ENCODE data around the gene FIBP. TPM values are rescaled to one million over a fixed set of nuclear protein-coding genes. Genes with fewer than 3 reads are reported as not detected.

FIBP gene
- total RNA-seq, 1 donor from 2014 or later: 67.4 TPM

DNA sequence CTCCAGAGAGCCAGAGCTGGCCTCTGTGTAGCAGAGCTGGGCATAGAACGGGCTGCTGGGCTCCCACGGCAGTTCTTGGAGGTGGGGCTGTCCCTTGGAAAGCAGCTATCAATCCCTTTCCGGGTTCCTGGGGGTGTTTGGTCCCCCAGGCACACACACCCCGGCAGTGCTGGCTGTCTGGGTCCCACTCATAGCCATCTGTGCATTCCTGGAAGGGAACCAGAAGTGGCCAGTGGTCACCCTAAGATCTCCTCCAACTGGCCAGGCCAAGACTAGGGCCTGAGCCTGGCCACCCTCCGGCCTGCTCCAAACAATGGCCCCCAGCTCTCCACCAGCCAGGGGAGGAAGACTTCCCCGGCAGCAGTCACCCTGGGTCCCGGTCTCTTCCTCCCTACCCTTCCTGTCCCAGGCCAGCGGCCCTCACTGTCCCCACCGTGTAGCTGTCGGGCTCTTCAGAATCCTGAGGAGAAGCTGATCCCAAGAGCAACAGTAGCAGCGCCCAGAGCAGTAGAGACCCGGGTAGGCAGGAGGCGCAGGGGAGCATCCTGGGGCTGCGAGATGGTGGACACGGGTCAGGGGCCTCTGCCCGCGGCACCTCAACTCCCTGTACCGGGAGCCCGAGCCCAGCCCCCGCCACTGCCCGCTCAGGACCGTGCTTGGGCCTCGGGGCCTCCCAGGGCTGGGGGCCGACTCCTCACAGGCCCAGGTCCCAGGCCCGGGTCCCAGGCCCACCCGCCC lies 16.3 kb downstream of the FIBP start:
- no peaks in the 10 kb centered on the region for H3K9me3 Mint-ChIP-seq (ENCODE audit: unreplicated experiment)
- peak overlapping the region; percentile 68 for H3K4me3 ChIP-seq (ENCODE audit: insufficient read depth, low read depth, low read length)
- H3K9ac ChIP-seq (ENCODE audit: low read length): peak overlapping the region; percentile 92
- peaks cover 33% of the 10 kb centered on the region for H3K4me1 ChIP-seq (ENCODE audit: insufficient read depth, low read length)
- H3K79me2 ChIP-seq (ENCODE audit: insufficient read depth, low read length): peaks cover 47% of the 10 kb centered on the region
- DNase-seq (ENCODE audit: low read depth) (no peak), FAIRE-seq (no peak)
- H3K27me3 ChIP-seq (ENCODE audit: insufficient read depth, low read length): no peaks in the 10 kb centered on the region
- TF ChIP-seq, protein P1, sequence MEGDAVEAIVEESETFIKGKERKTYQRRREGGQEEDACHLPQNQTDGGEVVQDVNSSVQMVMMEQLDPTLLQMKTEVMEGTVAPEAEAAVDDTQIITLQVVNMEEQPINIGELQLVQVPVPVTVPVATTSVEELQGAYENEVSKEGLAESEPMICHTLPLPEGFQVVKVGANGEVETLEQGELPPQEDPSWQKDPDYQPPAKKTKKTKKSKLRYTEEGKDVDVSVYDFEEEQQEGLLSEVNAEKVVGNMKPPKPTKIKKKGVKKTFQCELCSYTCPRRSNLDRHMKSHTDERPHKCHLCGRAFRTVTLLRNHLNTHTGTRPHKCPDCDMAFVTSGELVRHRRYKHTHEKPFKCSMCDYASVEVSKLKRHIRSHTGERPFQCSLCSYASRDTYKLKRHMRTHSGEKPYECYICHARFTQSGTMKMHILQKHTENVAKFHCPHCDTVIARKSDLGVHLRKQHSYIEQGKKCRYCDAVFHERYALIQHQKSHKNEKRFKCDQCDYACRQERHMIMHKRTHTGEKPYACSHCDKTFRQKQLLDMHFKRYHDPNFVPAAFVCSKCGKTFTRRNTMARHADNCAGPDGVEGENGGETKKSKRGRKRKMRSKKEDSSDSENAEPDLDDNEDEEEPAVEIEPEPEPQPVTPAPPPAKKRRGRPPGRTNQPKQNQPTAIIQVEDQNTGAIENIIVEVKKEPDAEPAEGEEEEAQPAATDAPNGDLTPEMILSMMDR (IDR thresholded peaks at IDR 0.05; ENCODE audit: insufficient read depth, low read depth, low read length): no peak
- peak overlapping the region; percentile 100 for H3K4me2 ChIP-seq (ENCODE audit: low read length)
- H3K9me3 ChIP-seq (ENCODE audit: insufficient read depth, low read depth, low read length): no peaks in the 10 kb centered on the region
- peaks cover 7% of the 10 kb centered on the region for H3K36me3 Mint-ChIP-seq (ENCODE audit: low read depth, unreplicated experiment)
- no peaks in the 10 kb centered on the region for H3K27me3 Mint-ChIP-seq (ENCODE audit: low read depth, unreplicated experiment)
- H3K27ac ChIP-seq (ENCODE audit: low read depth, low read length): peak overlapping the region; percentile 46
- H3K4me3 Mint-ChIP-seq (ENCODE audit: unreplicated experiment): peak overlapping the region; percentile 80
- peaks cover 9% of the 10 kb centered on the region for H3K36me3 ChIP-seq (ENCODE audit: insufficient read depth, low read length)
- peak overlapping the region; percentile 80 for H3K27ac Mint-ChIP-seq (ENCODE audit: unreplicated experiment)
- peaks cover 48% of the 10 kb centered on the region for H4K20me1 ChIP-seq (ENCODE audit: insufficient read depth, low read length)
- no peak overlapping the region for H2AFZ ChIP-seq (ENCODE audit: low read depth, low read length)
- H3K4me1 Mint-ChIP-seq (ENCODE audit: low read depth, unreplicated experiment): peaks cover 14% of the 10 kb centered on the region

- H3K79me2 ChIP-seq (ENCODE audit: insufficient read depth, low read length): peaks cover 47% of the 10 kb centered on the region
- Mint-ChIP-seq H3K27me3 (ENCODE audit: low read depth, unreplicated experiment) (no peaks in the 10 kb centered on the region), H3K4me1 (ENCODE audit: low read depth, unreplicated experiment) (peaks cover 14% of the 10 kb centered on the region), H3K4me3 (ENCODE audit: unreplicated experiment) (peak overlapping the region; percentile 80), H3K9me3 (ENCODE audit: unreplicated experiment) (no peaks in the 10 kb centered on the region), H3K36me3 (ENCODE audit: low read depth, unreplicated experiment) (peaks cover 7% of the 10 kb centered on the region), H3K27ac (ENCODE audit: unreplicated experiment) (peak overlapping the region; percentile 50)
- DNase-seq (ENCODE audit: low read depth): no peak
- H3K27ac ChIP-seq (ENCODE audit: low read depth, low read length): no peak overlapping the region
- peak overlapping the region; percentile 92 for H3K9ac ChIP-seq (ENCODE audit: low read length)
- no peak overlapping the region for H2AFZ ChIP-seq (ENCODE audit: low read depth, low read length)
- no peak for FAIRE-seq
- H3K4me2 ChIP-seq (ENCODE audit: low read length): peak overlapping the region; percentile 100
- no peaks in the 10 kb centered on the region for H3K9me3 ChIP-seq (ENCODE audit: insufficient read depth, low read depth, low read length)
- no peaks in the 10 kb centered on the region for H3K27me3 ChIP-seq (ENCODE audit: insufficient read depth, low read length)
- TF ChIP-seq, protein P1 (IDR thresholded peaks at IDR 0.05; ENCODE audit: insufficient read depth, low read depth, low read length): no peak
- no peak for TF ChIP-seq EZH2 (IDR thresholded peaks at IDR 0.05; ENCODE audit: insufficient read depth, low read length)
- peaks cover 33% of the 10 kb centered on the region for H3K4me1 ChIP-seq (ENCODE audit: insufficient read depth, low read length)
- peak overlapping the region; percentile 68 for H3K4me3 ChIP-seq (ENCODE audit: insufficient read depth, low read depth, low read length)
- peaks cover 14% of the 10 kb centered on the region for H3K36me3 ChIP-seq (ENCODE audit: insufficient read depth, low read length)
- peaks cover 54% of the 10 kb centered on the region for H4K20me1 ChIP-seq (ENCODE audit: insufficient read depth, low read length)
Measured at GRCh38 chr11:65870706-65871681, 17.3 kb downstream of the FIBP start.
